KMS-11 (cell line): ENCODE measurements around the gene OSBPL10.

Experiments
- H2AFZ ChIP-seq: fragments of 200-600 bp; sonication (generic); 2 replicates; pipeline ENCODE4 v1.6.1; 2016; ENCODE audit warnings: antibody characterized with exemption, mixed run types, low read depth
- H3K27ac ChIP-seq: fragments of 200-600 bp; sonication (generic); 2 replicates; pipeline ENCODE4 v1.6.1; 2016; ENCODE audit warnings: mild to moderate bottlenecking, mixed run types
- H3K27me3 ChIP-seq: fragments of 200-600 bp; sonication (generic); 2 replicates; pipeline ENCODE4 v1.6.1; 2017; ENCODE audit warnings: mild to moderate bottlenecking, low read depth, mixed run types, moderate library complexity; ENCODE audit not compliant: insufficient read depth
- H3K36me3 ChIP-seq: fragments of 200-600 bp; sonication (generic); 2 replicates; pipeline ENCODE4 v1.6.1; 2017; ENCODE audit warnings: mild to moderate bottlenecking, mixed run types; ENCODE audit not compliant: insufficient read depth
- H3K4me1 ChIP-seq: fragments of 200-600 bp; sonication (generic); 2 replicates; pipeline ENCODE4 v1.6.1; 2016; ENCODE audit warnings: mild to moderate bottlenecking, low read depth, mixed run types; ENCODE audit not compliant: poor library complexity, severe bottlenecking
- H3K4me2 ChIP-seq: fragments of 200-600 bp; sonication (generic); 2 replicates; pipeline ENCODE4 v1.7.0; 2016; ENCODE audit warnings: mild to moderate bottlenecking, mixed run types
- H3K4me3 ChIP-seq: fragments of 200-600 bp; sonication (generic); IDR thresholded peaks from 2 replicates; pipeline ENCODE4 v1.6.1; 2017; ENCODE audit warnings: low read depth, low read length, mixed read lengths; ENCODE audit not compliant: insufficient read depth
- H3K79me2 ChIP-seq: fragments of 200-600 bp; sonication (generic); 2 replicates; pipeline ENCODE4 v1.6.1; 2016; ENCODE audit warnings: low read depth, mixed run types; ENCODE audit not compliant: insufficient read depth
- H3K9ac ChIP-seq: fragments of 200-600 bp; sonication (generic); 2 replicates; pipeline ENCODE4 v1.6.1; 2016; ENCODE audit warnings: mild to moderate bottlenecking, mixed run types
- H4K20me1 ChIP-seq: fragments of 200-600 bp; sonication (generic); 2 replicates; pipeline ENCODE4 v1.6.1; 2016; ENCODE audit warnings: mild to moderate bottlenecking, mixed run types; ENCODE audit not compliant: insufficient read depth
- CTCF ChIP-seq: fragments of 200-600 bp; sonication (generic); conservative IDR thresholded peaks from 2 replicates; pipeline ENCODE4 v1.6.1; 2017; ENCODE audit warnings: low read depth, mild to moderate bottlenecking, antibody characterized with exemption, low read length, moderate library complexity, mixed read lengths

OSBPL10 gene

GRCh38 chr3:31810991-31811433, 170.1 kb downstream of the OSBPL10 start:
- Histone ChIP-seq H2AFZ (no peak overlapping the region), H3K4me2 (no peak overlapping the region), H4K20me1 (no peaks in the 10 kb centered on the region), H3K27me3 (no peaks in the 10 kb centered on the region), H3K9ac (no peak overlapping the region), H3K79me2 (no peaks in the 10 kb centered on the region), H3K4me1 (no peaks in the 10 kb centered on the region), H3K4me3 (no peak overlapping the region), H3K27ac (no peak overlapping the region), H3K36me3 (no peaks in the 10 kb centered on the region)
- no peak for TF ChIP-seq CTCF

GRCh38 chr3:31808143-31808720, 172.8 kb downstream of the OSBPL10 start:
- no peaks in the 10 kb centered on the region for H3K79me2 ChIP-seq
- no peak overlapping the region for H2AFZ ChIP-seq
- no peak overlapping the region for H3K9ac ChIP-seq
- H3K4me1 ChIP-seq = no peaks in the 10 kb centered on the region
- no peaks in the 10 kb centered on the region for H4K20me1 ChIP-seq
- H3K27ac ChIP-seq = no peak overlapping the region
- H3K4me3 ChIP-seq = no peak overlapping the region
- TF ChIP-seq CTCF = no peak
- H3K4me2 ChIP-seq = no peak overlapping the region
- no peaks in the 10 kb centered on the region for H3K36me3 ChIP-seq
- no peaks in the 10 kb centered on the region for H3K27me3 ChIP-seq

- no peak for TF ChIP-seq CTCF
- Histone ChIP-seq H3K27ac (no peak overlapping the region), H3K79me2 (no peaks in the 10 kb centered on the region), H4K20me1 (no peaks in the 10 kb centered on the region), H3K4me3 (no peak overlapping the region), H3K36me3 (no peaks in the 10 kb centered on the region), H3K27me3 (no peaks in the 10 kb centered on the region), H3K4me1 (no peaks in the 10 kb centered on the region), H3K9ac (no peak overlapping the region), H3K4me2 (no peak overlapping the region), H2AFZ (no peak overlapping the region)
These were observed 176.6 kb downstream of the OSBPL10 start for GRCh38 chr3:31804251-31805051.

GRCh38 chr3:31802981-31803740, 177.9 kb downstream of the OSBPL10 start:
- Histone ChIP-seq H3K4me2 (no peak overlapping the region), H3K4me1 (no peaks in the 10 kb centered on the region), H3K4me3 (no peak overlapping the region), H3K79me2 (no peaks in the 10 kb centered on the region), H4K20me1 (no peaks in the 10 kb centered on the region), H3K36me3 (no peaks in the 10 kb centered on the region), H3K9ac (no peak overlapping the region), H3K27me3 (no peaks in the 10 kb centered on the region), H3K27ac (no peak overlapping the region), H2AFZ (no peak overlapping the region)
- TF ChIP-seq CTCF = no peak
